Natural killer cell (primary cell): ENCODE measurements around the gene UGT1A6. TPM values are rescaled to one million over a fixed set of nuclear protein-coding genes. Genes with fewer than 3 reads are reported as not detected.
"Not testable (repeated sequence)": the region's sequence is repeated elsewhere in the genome, so short reads cannot be mapped to it uniquely, and the experiment has no call there.

Experiments used
- ATAC-seq, 3 donors: fragments of 150-1000 bp in 2 of 3; fragments of 200-7000 bp in 1 of 3; cut with Tn5 transposase; 1 replicate in 1 of 3; 2 replicates in 2 of 3; pipeline ENCODE4 v1.10.0; 2021; ENCODE audit warnings: mild to moderate bottlenecking in 2 of 3, moderate library complexity in 2 of 3
- DNase-seq, 2 donors: peaks; one replicate each; pipeline versions ENCODE4 v3.0.0 to v3.0.0-alpha.2; 2013 to 2021; ENCODE audit warnings: mixed read lengths in 1 of 2
- H3K27ac ChIP-seq: one replicate; pipeline ENCODE4 v1.5.1; 2013; ENCODE audit warnings: mild to moderate bottlenecking, low read length
- H3K27me3 ChIP-seq: one replicate; pipeline ENCODE4 v1.6.1; 2013; ENCODE audit warnings: low read length; ENCODE audit not compliant: control insufficient read depth, insufficient read depth
- H3K36me3 ChIP-seq: one replicate; pipeline ENCODE4 v1.6.1; 2013; ENCODE audit warnings: low read length; ENCODE audit not compliant: control insufficient read depth, insufficient read depth
- H3K4me1 ChIP-seq: one replicate; pipeline ENCODE4 v1.6.1; 2013; ENCODE audit warnings: low read length; ENCODE audit not compliant: control insufficient read depth, insufficient read depth
- H3K4me3 ChIP-seq: one replicate; pipeline ENCODE4 v1.5.1; 2013; ENCODE audit warnings: low read length
- H3K9me3 ChIP-seq: one replicate; pipeline ENCODE4 v1.6.1; 2013; ENCODE audit warnings: low read length; ENCODE audit not compliant: control insufficient read depth, insufficient read depth
- H3K27ac Mint-ChIP-seq, 2 donors: one replicate each; pipeline ENCODE4 v1.8.0; 2022; ENCODE audit warnings: mild to moderate bottlenecking in 2 of 2, mixed read lengths in 2 of 2, moderate library complexity in 1 of 2
- H3K27me3 Mint-ChIP-seq, 2 donors: one replicate each; pipeline ENCODE4 v1.8.0; 2022; ENCODE audit warnings: low read depth in 2 of 2, mixed read lengths in 2 of 2
- H3K36me3 Mint-ChIP-seq: one replicate; pipeline ENCODE4 v1.8.0; 2022; ENCODE audit warnings: mixed read lengths
- H3K4me1 Mint-ChIP-seq, 2 donors: one replicate each; pipeline ENCODE4 v1.8.0; 2022; ENCODE audit warnings: mixed read lengths in 2 of 2
- H3K4me3 Mint-ChIP-seq: one replicate; pipeline ENCODE4 v1.8.0; 2022; ENCODE audit warnings: mild to moderate bottlenecking, moderate library complexity, mixed read lengths
- H3K9me3 Mint-ChIP-seq, 2 donors: one replicate each; pipeline ENCODE4 v1.8.0; 2022; ENCODE audit warnings: mixed read lengths in 2 of 2
- WGBS: methylation state at CpG from one replicate; pipeline ENCODE4 v1.1.7; 2013; ENCODE audit warnings: missing lambda C conversion rate; ENCODE audit not compliant: insufficient coverage; 5-methylcytosine and 5-hydroxymethylcytosine counted together
- intact Hi-C: fragments of 100-400 bp; cut with micrococcal nuclease; formaldehyde crosslinking; loops from one replicate; pipeline ENCODE4 v1.14.2; 2022
- total RNA-seq, 4 donors: library from RNA; stranded (reverse); fragments of 120-200 nt in 1 of 4; gene quantifications; one replicate each; pipeline versions ENCODE4 v1.2.3 to v1.2.4, GENCODE V29; 2013 to 2022
- TF ChIP-seq, protein P1 (sequence below): fragments of 200-600 bp; IDR thresholded peaks from one replicate; pipeline ENCODE4 v1.8.0; 2022; ENCODE audit warnings: antibody characterized with exemption

The UGT1A6 gene
- total RNA-seq, 3 donors from 2014 or later (not counting 1 experiment from before 2014, with no cell fraction given) = not detected

GRCh38 chr2:233751212-233752009, 58.7 kb downstream of the UGT1A6 start:
- DNase-seq, H3K36me3 Mint-ChIP-seq, H3K4me1 Mint-ChIP-seq, H3K27ac Mint-ChIP-seq, ATAC-seq, H3K4me1 ChIP-seq, H3K4me3 Mint-ChIP-seq, intact Hi-C loops, H3K27me3 ChIP-seq, H3K27ac ChIP-seq, H3K4me3 ChIP-seq, H3K9me3 Mint-ChIP-seq, H3K36me3 ChIP-seq: not testable (repeated sequence)
- H3K9me3 ChIP-seq = peaks cover 10% of the 10 kb centered on the region
- peaks cover 31 to 49% of the 10 kb centered on the region in 2 donors for H3K27me3 Mint-ChIP-seq
- 69% methylated on average over 2 of the region's 2 CpGs for WGBS

DNA sequence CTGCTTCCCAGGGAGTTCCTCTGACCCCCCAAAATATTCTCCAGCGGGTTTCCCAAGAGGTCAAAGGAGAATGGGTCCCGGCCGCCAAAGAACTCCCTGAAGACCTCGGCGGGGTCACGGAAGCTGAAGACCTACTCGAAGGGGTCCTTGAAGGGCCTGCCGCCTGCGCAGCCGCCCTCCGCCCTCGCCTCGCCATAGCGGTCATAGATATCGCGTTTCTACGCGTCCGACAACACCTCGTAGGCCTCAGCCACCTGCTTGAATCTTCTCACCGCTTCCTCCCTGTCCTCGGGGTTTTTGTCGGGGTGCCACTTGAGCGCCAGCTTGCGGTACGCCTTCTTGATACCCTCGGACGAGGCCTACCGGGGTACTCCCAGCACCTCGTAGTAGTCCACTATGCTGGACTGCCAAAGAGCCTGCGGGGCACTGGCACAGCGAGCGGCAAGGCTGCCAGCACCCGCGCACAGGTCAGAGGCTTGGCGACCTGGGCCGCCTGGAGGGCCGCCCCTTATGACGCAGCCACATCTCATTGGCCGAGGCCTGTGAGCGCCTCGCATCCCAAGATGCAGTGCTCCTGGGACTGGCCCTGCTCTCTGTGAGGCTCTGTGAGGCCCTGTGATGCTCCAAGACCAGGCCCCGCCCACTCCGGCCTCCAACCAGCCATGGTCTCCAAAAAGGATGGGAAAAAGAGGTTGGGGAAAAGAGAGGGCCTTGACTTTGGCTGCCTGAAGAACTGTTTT, 62.4 kb downstream of the UGT1A6 start:
- peaks cover 3% of the 10 kb centered on the region for H3K36me3 Mint-ChIP-seq
- 90% methylated on average over 42 of the region's 44 CpGs for WGBS

DNA sequence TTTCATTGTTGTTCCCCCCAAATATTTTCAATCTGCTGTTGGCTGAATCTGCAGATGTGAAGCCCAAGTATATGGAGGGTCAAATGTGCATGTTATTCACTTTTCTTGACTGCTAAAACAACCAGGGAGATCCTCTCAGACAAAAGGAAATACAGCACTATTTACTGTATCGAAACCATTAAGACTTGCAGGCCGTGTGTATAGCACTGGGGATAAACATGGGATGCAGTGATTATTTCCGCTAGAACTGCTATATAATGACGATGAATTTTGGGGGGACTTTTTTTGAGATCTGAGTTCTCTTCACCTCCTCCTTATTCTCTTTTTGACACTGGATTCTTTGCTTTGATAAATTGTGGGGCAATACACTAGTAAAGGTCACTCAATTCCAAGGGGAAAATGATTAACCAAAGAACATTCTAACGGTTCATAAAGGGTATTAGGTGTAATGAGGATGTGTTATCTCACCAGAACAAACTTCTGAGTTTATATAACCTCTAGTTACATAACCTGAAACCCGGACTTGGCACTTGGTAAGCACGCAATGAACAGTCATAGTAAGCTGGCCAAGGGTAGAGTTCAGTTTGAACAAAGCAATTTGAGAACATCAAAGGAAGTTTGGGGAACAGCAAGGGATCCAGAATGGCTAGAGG, 63.9 kb downstream of the UGT1A6 start:
- Mint-ChIP-seq H3K9me3 (no peaks in the 10 kb centered on the region), H3K36me3 (no peaks in the 10 kb centered on the region), H3K27me3 (peaks cover 14 to 17% of the 10 kb centered on the region in 2 donors), H3K4me3 (no peak overlapping the region), H3K27ac (no peak overlapping the region), H3K4me1 (no peaks in the 10 kb centered on the region)
- H3K4me1 ChIP-seq = no peaks in the 10 kb centered on the region
- no peaks in the 10 kb centered on the region for H3K27me3 ChIP-seq
- ATAC-seq (no peak), DNase-seq (no peak)
- WGBS = 71% methylated on average over 2 of the region's 7 CpGs
- H3K4me3 ChIP-seq = no peak overlapping the region
- H3K9me3 ChIP-seq = no peaks in the 10 kb centered on the region
- no peaks in the 10 kb centered on the region for H3K36me3 ChIP-seq
- intact Hi-C loops = no loop called here
- TF ChIP-seq, protein P1, sequence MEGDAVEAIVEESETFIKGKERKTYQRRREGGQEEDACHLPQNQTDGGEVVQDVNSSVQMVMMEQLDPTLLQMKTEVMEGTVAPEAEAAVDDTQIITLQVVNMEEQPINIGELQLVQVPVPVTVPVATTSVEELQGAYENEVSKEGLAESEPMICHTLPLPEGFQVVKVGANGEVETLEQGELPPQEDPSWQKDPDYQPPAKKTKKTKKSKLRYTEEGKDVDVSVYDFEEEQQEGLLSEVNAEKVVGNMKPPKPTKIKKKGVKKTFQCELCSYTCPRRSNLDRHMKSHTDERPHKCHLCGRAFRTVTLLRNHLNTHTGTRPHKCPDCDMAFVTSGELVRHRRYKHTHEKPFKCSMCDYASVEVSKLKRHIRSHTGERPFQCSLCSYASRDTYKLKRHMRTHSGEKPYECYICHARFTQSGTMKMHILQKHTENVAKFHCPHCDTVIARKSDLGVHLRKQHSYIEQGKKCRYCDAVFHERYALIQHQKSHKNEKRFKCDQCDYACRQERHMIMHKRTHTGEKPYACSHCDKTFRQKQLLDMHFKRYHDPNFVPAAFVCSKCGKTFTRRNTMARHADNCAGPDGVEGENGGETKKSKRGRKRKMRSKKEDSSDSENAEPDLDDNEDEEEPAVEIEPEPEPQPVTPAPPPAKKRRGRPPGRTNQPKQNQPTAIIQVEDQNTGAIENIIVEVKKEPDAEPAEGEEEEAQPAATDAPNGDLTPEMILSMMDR = no peak
- no peak overlapping the region for H3K27ac ChIP-seq

More for the DNA sequence above, 62.4 kb downstream of the UGT1A6 start:
- H3K9me3 ChIP-seq = peaks cover 10% of the 10 kb centered on the region
- no peak overlapping the region for H3K27ac ChIP-seq
- no peak overlapping the region for H3K4me3 ChIP-seq
- Mint-ChIP-seq H3K4me1 (no peaks in the 10 kb centered on the region), H3K27ac (no peak overlapping the region), H3K27me3 (peaks cover 18 to 20% of the 10 kb centered on the region in 2 donors), H3K4me3 (no peak overlapping the region), H3K9me3 (no peaks in the 10 kb centered on the region)
- intact Hi-C loops = no loop called here
- H3K4me1 ChIP-seq = no peaks in the 10 kb centered on the region
- TF ChIP-seq, protein P1 = no peak
- H3K27me3 ChIP-seq = peaks cover 4% of the 10 kb centered on the region
- ATAC-seq (no peak), DNase-seq (no peak)
- no peaks in the 10 kb centered on the region for H3K36me3 ChIP-seq

DNA sequence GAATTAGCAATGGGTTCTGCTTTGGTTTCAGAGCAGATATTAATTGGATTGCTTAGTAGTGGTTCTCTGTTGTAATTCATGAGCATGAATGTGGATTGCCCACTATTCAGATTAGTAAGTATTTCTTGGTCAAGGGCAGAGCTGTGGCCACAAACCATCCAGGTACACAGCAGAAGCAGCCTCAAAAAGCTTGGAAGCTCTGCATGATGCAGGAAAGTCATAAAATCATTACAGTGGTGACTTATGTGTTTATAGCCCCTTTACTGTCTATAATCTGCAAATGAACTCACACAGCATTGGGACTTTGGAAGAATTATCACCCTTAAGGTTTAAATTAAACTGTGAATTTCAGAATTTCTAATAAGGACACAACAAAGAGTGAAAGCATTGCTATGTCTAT, 65.5 kb downstream of the UGT1A6 start:
- H3K4me3 Mint-ChIP-seq = no peak overlapping the region
- no peaks in the 10 kb centered on the region for H3K9me3 Mint-ChIP-seq
- ATAC-seq = no peak
- DNase-seq = no peak
- TF ChIP-seq, protein P1 = no peak
- Histone ChIP-seq H3K27ac (no peak overlapping the region), H3K9me3 (no peaks in the 10 kb centered on the region), H3K36me3 (no peaks in the 10 kb centered on the region), H3K4me3 (no peak overlapping the region), H3K27me3 (no peaks in the 10 kb centered on the region), H3K4me1 (no peaks in the 10 kb centered on the region)
- H3K27me3 Mint-ChIP-seq = peaks cover 8 to 14% of the 10 kb centered on the region in 2 donors
- no peak overlapping the region for H3K27ac Mint-ChIP-seq
- intact Hi-C loops = no loop called here
- H3K4me1 Mint-ChIP-seq = no peaks in the 10 kb centered on the region
- H3K36me3 Mint-ChIP-seq = no peaks in the 10 kb centered on the region
